ENCODE data around the gene TBC1D1. TPM values are rescaled to one million over a fixed set of nuclear protein-coding genes. Genes with fewer than 3 reads are reported as not detected.

Gene TBC1D1
- total RNA-seq, 1 donor from 2014 or later, result 47.1 TPM

GRCh38 chr4:38181286-38181685 lies 290.4 kb downstream of the TBC1D1 start:
- no peak for FAIRE-seq
- no peak for TF ChIP-seq CTCF (IDR thresholded peaks at IDR 0.05; ENCODE audit: insufficient read depth, low read length, severe bottlenecking)
- DNase-seq (ENCODE audit: low read depth), result no peak
- Histone ChIP-seq H3K36me3 (ENCODE audit: control insufficient read depth, insufficient read depth, low read length) (no peaks in the 10 kb centered on the region), H3K4me3 (ENCODE audit: low read depth, low read length) (no peak overlapping the region), H3K27me3 (ENCODE audit: control insufficient read depth, insufficient read depth, low read length) (no peaks in the 10 kb centered on the region)

GRCh38 chr4:38182334-38182998 lies 291.6 kb downstream of the TBC1D1 start:
- no peak for TF ChIP-seq CTCF (IDR thresholded peaks at IDR 0.05; ENCODE audit: insufficient read depth, low read length, severe bottlenecking)
- H3K27me3 ChIP-seq (ENCODE audit: control insufficient read depth, insufficient read depth, low read length), result no peaks in the 10 kb centered on the region
- FAIRE-seq, result no peak

DNA sequence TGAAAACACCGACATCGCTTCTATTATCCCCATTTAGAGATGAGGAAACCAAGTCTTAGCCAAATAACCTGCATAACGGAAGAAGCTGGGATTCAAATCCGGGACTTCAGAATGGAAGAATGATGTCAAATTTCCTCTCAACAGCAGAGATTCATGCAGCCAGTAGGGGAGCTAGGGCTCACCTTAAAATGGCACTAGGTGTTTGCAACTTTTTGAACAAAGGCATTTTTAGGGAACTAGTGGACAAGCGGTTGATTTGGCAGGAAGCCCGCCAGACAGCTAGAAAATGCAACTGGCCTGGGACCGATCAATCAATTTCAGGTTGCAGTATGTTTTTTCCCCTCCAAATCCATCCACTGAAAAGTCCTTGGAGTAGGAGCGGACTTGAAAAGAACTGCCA lies 293.5 kb downstream of the TBC1D1 start:
- Histone ChIP-seq H3K4me3 (ENCODE audit: low read depth, low read length) (no peak overlapping the region), H3K36me3 (ENCODE audit: control insufficient read depth, insufficient read depth, low read length) (no peaks in the 10 kb centered on the region), H3K27me3 (ENCODE audit: control insufficient read depth, insufficient read depth, low read length) (no peaks in the 10 kb centered on the region)
- DNase-seq (ENCODE audit: low read depth), result no peak
- peak; percentile 31 for TF ChIP-seq CTCF (IDR thresholded peaks at IDR 0.05; ENCODE audit: insufficient read depth, low read length, severe bottlenecking)
- no peak for FAIRE-seq

More at GRCh38 chr4:38182334-38182998, 291.6 kb downstream of the TBC1D1 start:
- Histone ChIP-seq H3K4me3 (ENCODE audit: low read depth, low read length) (no peak overlapping the region), H3K36me3 (ENCODE audit: control insufficient read depth, insufficient read depth, low read length) (no peaks in the 10 kb centered on the region)
- DNase-seq (ENCODE audit: low read depth), result no peak

- H3K4me3 ChIP-seq (ENCODE audit: low read depth, low read length), result no peak overlapping the region
- no peaks in the 10 kb centered on the region for H3K36me3 ChIP-seq (ENCODE audit: control insufficient read depth, insufficient read depth, low read length)
- H3K27me3 ChIP-seq (ENCODE audit: control insufficient read depth, insufficient read depth, low read length), result no peaks in the 10 kb centered on the region
- DNase-seq (ENCODE audit: low read depth) (no peak), FAIRE-seq (no peak)
- no peak for TF ChIP-seq CTCF (IDR thresholded peaks at IDR 0.05; ENCODE audit: insufficient read depth, low read length, severe bottlenecking)
Measured at GRCh38 chr4:38185406-38186144, 294.7 kb downstream of the TBC1D1 start.

GRCh38 chr4:38188136-38188535 lies 297.3 kb downstream of the TBC1D1 start:
- H3K27me3 ChIP-seq (ENCODE audit: control insufficient read depth, insufficient read depth, low read length), result no peaks in the 10 kb centered on the region
- DNase-seq (ENCODE audit: low read depth), result no peak
- H3K36me3 ChIP-seq (ENCODE audit: control insufficient read depth, insufficient read depth, low read length), result no peaks in the 10 kb centered on the region
- H3K4me3 ChIP-seq (ENCODE audit: low read depth, low read length), result no peak overlapping the region
- peak; percentile 28 for FAIRE-seq
- TF ChIP-seq CTCF (IDR thresholded peaks at IDR 0.05; ENCODE audit: insufficient read depth, low read length, severe bottlenecking), result no peak
